GM21447 (cell line): Measurements from ENCODE around the gene OSBPL6.
"Not testable (repeated sequence)": the region's sequence is repeated elsewhere in the genome, so short reads cannot be mapped to it uniquely, and the experiment has no call there.

Experiments
- ATAC-seq: cut with Tn5 transposase; IDR thresholded peaks from one replicate; pipeline ENCODE4 v1.9.1; 2021; ENCODE audit not compliant: unreplicated experiment

The OSBPL6 gene

DNA sequence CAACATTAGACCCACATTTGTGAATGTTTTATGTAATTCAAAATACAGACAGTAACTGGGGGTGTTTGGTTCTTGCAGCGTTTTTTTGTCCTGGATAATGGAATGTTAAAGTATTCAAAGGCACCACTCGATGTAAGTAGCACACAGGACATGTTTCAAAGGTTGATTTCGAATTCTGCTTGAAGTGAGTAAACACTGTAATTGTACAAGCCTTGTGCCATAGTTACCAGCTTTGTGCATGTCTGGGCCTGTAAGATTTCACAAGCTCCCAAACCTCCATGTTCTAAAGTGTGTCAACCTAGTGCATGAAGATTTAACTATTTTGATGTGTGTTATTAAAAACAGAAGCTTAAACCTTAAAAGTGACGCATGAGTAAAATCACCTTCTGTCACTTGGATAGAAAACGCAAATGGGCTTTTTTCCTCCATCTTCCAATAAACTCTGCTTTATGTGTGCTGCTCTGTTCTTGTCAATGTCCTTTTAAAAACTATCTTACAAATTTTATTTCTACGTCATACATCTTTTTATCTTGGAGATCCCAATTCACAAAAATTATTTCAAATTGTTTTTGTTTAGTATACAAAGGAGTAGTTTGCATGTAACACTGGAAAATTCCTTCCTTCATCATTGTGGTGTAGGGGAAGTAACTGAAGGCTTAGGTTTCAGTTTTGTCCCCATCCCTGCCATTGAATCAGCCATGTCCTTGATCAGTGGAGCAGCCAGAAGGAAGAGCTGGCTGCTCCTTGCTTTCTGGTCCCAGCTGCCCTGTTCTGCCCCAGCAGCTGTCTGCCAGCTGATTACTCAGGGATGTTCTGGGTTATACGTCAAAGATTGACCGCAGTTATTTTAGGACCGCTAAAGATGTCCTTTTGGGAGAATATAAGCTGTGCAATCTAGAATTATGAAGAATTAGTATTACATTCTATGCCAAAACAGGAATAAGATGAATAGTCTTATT lies 137.4 kb downstream of the OSBPL6 start:
- ATAC-seq, result no peak

- no peak for ATAC-seq
These were observed 139.5 kb downstream of the OSBPL6 start for GRCh38 chr2:178333851-178334250.

- ATAC-seq, result no peak
These were observed 140.9 kb downstream of the OSBPL6 start for GRCh38 chr2:178335230-178335629.

DNA sequence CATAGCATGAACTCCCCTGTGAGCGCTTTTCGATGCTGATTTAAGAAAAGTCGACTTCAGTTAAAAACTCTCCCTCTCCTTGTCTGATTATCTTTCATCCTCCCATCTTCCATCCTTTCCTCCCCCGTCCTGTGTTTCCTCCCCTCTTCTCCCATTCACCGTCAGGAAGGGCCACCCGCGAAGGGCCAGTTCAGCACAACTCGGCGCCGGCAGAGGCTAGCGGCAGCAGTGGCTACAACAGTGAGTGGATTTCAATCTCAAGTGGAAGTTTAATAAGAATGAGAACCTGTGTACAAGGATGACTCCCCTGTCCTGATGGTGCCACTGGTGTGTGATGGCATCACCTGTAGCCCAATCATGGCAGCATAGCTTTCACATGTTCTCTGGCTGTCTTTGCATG lies 149.8 kb downstream of the OSBPL6 start:
- ATAC-seq, result no peak

- ATAC-seq, result no peak
These were observed 151.6 kb downstream of the OSBPL6 start for GRCh38 chr2:178345951-178346350.

GRCh38 chr2:178350051-178350450 lies 155.7 kb downstream of the OSBPL6 start:
- no peak for ATAC-seq

- not testable (repeated sequence) for ATAC-seq
These were observed 163.4 kb downstream of the OSBPL6 start for GRCh38 chr2:178357704-178358103.

GRCh38 chr2:178359192-178359912 lies 165.0 kb downstream of the OSBPL6 start:
- ATAC-seq, result no peak

DNA sequence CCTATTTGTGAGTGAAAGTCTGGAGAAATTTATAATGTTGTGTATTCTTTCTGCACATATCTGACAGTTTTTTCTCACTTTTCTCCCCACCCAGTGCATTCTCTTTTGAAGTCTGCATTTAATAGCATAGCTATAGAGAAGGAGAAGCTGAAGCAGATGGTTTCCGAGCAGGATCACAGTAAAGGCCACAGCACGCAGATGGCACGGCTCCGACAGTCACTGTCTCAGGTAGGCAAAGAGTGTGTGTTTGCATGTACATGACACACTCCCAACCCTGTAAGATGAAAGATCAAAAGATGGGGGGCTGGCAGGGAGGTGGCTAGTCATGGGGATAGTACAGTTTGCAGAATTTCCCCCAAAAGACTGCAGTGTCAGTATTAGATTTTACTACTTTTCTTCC lies 167.3 kb downstream of the OSBPL6 start:
- ATAC-seq, result no peak

DNA sequence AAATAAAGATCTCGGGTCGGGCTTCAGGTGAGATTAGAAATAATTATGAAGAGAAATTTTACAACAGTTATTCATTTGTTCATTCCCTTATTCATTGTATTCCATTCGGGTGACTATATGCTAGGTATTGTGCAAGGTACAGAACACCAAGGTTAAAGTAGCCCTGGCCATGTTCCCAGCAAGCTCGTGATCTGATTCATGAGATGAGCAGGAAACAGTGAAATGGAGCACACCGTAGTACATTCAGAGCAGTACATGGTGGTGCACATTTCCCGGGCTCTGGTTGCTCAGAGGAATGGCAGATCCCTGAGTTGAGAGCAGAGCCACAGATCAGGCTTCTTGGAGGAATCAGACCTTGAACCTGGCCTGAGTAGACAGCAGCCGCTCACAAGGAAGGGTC lies 168.9 kb downstream of the OSBPL6 start:
- ATAC-seq, result no peak

DNA sequence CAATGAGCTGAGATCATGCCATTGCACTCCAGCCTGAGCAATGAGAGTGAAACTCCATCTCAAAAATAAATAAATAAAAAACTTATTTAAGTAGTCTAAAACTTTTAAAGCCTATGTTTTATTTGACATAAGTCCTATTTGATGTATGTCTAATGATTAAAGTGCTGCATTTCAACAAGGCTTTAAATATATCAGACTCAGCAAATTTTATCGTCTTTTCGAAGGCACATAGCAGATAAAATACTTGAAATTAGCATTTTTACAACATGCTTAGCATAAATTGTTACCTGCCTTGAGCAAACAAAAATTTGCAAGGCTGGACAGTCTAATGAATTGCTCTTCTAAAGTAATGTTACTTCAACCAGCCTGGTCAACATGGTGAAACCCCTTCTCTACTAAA lies 170.8 kb downstream of the OSBPL6 start:
- ATAC-seq, result no peak

- ATAC-seq, result no peak
These were observed 172.1 kb downstream of the OSBPL6 start for GRCh38 chr2:178366412-178366811.

DNA sequence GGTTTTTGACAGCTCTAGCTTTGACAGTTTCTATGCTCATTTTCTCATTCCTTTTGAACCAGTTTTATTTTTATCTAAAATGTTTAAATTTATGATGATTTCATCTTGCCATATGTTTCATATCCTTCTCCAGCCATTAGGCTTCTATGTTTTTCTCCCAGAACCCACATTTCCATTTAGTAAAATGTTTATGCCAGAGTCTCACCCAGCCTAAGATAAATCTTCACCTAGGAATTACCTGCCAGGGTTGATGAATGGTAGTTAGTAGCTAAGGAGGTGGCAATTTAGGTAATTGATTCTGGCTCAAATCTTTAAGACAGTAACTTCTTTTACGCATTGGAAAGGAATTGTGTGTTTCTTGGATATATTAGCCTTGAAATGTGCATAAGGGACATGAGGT lies 173.0 kb downstream of the OSBPL6 start:
- no peak for ATAC-seq

DNA sequence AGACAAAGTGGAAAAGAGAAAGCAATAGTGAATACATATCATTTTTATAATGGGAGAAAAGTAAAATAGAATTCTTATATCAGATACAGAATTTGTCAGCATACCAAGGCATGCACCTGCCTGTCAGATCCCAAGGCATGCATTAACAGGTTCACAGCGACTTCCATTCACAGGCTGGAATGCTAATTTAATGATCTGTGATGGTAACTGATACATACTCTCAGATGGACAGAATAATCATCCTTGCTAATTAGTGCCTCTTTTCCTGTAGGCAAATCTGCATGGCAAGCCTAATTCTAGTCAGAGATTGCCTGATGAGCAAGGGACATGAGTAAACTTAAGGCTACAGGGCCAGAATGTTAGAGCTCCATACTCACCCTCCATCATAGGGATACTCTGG lies 180.6 kb downstream of the OSBPL6 start:
- no peak for ATAC-seq

DNA sequence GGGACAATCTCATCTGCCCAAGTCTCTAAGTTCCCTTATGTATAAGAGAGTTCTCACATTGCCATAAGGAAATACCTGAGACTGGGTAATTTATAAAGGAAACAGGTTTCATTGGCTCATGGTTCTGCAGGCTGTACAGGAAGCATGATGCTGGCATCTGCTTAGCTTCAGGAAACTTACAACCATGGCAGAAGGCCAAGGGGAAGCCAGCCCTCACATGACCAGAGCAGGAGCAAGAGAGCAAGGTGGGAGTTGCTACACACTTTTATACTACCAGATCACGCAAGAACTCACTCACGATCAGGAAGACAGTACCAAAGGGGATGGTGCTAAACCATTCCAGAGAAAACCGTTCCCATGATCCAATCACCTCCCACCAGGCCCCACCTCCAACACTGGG lies 182.7 kb downstream of the OSBPL6 start:
- ATAC-seq, result no peak

GRCh38 chr2:178379162-178380004 lies 185.1 kb downstream of the OSBPL6 start:
- no peak for ATAC-seq

DNA sequence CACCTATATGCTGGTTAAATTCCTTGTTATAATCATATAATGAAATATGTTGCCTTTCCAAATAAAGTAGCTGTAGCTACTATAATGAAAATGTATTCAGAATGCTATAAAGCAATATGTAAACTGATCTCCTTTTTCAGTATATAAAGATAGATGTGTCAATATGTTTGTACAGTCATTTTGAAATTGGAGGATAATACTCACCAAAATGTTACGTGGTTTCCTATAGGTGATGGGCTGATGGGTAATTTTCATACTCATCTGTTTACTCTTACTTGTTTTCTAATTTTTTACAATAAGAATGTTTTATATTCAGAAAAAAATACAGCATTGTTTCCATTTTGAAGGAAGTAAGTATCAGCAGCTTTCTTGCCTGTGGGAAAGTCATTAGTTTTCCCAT lies 186.5 kb downstream of the OSBPL6 start:
- no peak for ATAC-seq

DNA sequence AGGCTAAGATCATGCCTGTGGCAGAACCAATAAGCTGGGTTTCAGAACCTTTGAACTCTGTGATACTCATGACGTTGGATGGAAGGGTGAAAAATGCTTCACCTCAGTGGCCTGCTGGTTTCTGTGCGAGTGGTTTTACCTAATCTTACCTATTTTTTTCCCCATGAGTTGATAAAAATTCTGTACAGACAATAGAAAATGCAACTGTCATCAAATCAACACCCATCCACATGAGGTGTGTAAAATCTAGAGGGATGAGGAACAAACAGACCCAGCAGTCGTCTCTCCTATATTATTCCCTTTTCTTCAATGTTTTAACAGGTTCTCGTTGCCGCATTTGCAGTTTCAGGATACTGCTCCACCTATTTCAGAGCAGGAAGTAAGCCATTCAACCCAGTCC lies 189.4 kb downstream of the OSBPL6 start:
- no peak for ATAC-seq

- no peak for ATAC-seq
These were observed 191.4 kb downstream of the OSBPL6 start for GRCh38 chr2:178385595-178386148.

- no peak for ATAC-seq
These were observed 192.8 kb downstream of the OSBPL6 start for GRCh38 chr2:178386986-178387597.

- ATAC-seq, result no peak
These were observed 194.0 kb downstream of the OSBPL6 start for GRCh38 chr2:178388287-178388686.
